Panc1 (cell line): ENCODE results near the gene ALG1.
"Not testable (repeated sequence)": the region's sequence is repeated elsewhere in the genome, so short reads cannot be mapped to it uniquely, and the experiment has no call there.

Experiments
- CTCF ChIP-seq: fragments of 450-650 bp; IDR thresholded peaks from 2 replicates; pipeline ENCODE4 v1.5.1; 2017; ENCODE audit warnings: mild to moderate bottlenecking
- POLR2AphosphoS5 ChIP-seq: IDR thresholded peaks from 2 replicates; pipeline ENCODE4 v1.6.1; 2012; ENCODE audit warnings: mild to moderate bottlenecking, low read depth, low read length, moderate library complexity
- REST ChIP-seq, 2 experiments: IDR thresholded peaks; 2 replicates each; pipeline ENCODE4 v1.6.1; 2011 to 2012; ENCODE audit warnings: low read depth in 2 of 2, control low read depth in 1 of 2, low read length in 1 of 2, mild to moderate bottlenecking in 1 of 2, moderate library complexity in 1 of 2; ENCODE audit not compliant: insufficient read depth in 1 of 2
- TCF7L2 ChIP-seq: IDR thresholded peaks from 2 replicates; pipeline ENCODE4 v1.6.1; 2011; ENCODE audit warnings: mild to moderate bottlenecking, low read depth, low read length, inconsistent platforms

- not testable (repeated sequence) for TF ChIP-seq TCF7L2; CTCF; REST (IDR thresholded peaks at IDR 0.05; ENCODE audit: insufficient read depth in 1 of 2, low read depth in 2 of 2, low read length in 1 of 2); POLR2AphosphoS5
These were observed 22.1 kb downstream of the ALG1 start for GRCh38 chr16:5093746-5094145.
